Mammary epithelial cell (primary cell): Measurements from ENCODE around the gene CSTPP1.

ENCODE experiments used
- EZH2 ChIP-seq: IDR thresholded peaks from 2 replicates; pipeline ENCODE4 v1.6.1; 2012; ENCODE audit warnings: low read length, inconsistent platforms, borderline replicate concordance
- TF ChIP-seq, protein P1 (sequence below), 2 donors: IDR thresholded peaks in 1 of 2; conservative IDR thresholded peaks in 1 of 2; 2 replicates each; pipeline ENCODE4 v1.5.1; 2011 to 2012; ENCODE audit warnings: inconsistent platforms in 2 of 2, low read length in 2 of 2, mild to moderate bottlenecking in 2 of 2, control low read depth in 1 of 2, low read depth in 1 of 2; ENCODE audit not compliant: insufficient read depth in 1 of 2; ENCODE audit errors: extremely low read depth in 1 of 2

DNA sequence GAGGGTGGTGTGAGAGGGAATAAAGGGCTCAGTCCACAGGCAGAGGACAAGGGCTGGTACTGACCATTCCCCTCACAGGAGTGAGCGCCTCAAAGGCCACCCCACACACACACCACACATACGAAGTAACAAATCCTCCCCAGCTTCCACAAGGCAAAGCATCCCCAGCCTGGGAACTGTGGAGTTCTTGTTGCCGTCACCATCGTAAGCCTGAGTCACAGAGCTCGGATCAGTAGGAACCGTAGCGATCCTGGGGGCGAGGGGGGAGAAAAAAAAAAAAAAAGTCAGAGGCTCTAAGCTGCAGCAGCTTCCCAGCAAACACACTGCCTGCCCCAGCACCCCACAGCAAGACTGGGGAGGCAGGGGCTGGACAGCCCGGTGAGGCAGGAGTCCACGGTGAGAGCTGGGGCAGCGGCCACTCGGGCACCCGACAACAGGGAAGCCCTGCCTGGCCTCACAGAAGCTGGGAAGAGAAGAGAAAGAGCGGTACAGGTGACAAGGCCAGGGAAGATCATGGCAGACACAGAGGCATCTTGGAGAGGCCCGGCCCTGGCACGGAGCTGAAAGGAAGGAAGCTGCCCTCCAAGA is 228.8 kb downstream of the CSTPP1 start:
- TF ChIP-seq, protein P1, sequence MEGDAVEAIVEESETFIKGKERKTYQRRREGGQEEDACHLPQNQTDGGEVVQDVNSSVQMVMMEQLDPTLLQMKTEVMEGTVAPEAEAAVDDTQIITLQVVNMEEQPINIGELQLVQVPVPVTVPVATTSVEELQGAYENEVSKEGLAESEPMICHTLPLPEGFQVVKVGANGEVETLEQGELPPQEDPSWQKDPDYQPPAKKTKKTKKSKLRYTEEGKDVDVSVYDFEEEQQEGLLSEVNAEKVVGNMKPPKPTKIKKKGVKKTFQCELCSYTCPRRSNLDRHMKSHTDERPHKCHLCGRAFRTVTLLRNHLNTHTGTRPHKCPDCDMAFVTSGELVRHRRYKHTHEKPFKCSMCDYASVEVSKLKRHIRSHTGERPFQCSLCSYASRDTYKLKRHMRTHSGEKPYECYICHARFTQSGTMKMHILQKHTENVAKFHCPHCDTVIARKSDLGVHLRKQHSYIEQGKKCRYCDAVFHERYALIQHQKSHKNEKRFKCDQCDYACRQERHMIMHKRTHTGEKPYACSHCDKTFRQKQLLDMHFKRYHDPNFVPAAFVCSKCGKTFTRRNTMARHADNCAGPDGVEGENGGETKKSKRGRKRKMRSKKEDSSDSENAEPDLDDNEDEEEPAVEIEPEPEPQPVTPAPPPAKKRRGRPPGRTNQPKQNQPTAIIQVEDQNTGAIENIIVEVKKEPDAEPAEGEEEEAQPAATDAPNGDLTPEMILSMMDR (conservative IDR thresholded peaks at IDR 0.05 in 1 of 2, IDR thresholded peaks at IDR 0.05 in 1 of 2; ENCODE audit: extremely low read depth in 1 of 2, insufficient read depth in 1 of 2, low read depth in 1 of 2, low read length in 2 of 2): no peak
- TF ChIP-seq EZH2: no peak
